Adrenal gland (tissue), 5 donors: Measurements from ENCODE around the gene ARHGAP18.
A peak's percentile ranks its signal among the peaks of the same experiment; 100 is the strongest.

Source experiments
- CTCF ChIP-seq, 6 experiments: fragments of 450-650 bp in 4 of 6; fragments of 200-600 bp in 2 of 6; sonication (generic) in 1 of 6; IDR thresholded peaks; 1 replicate in 5 of 6; 2 replicates in 1 of 6; pipeline versions ENCODE4 v1.5.1 to v1.8.0; 2016 to 2021; ENCODE audit warnings: antibody characterized with exemption in 6 of 6, mild to moderate bottlenecking in 2 of 6, moderate library complexity in 1 of 6
- POLR2A ChIP-seq, 2 donors: fragments of 450-650 bp; IDR thresholded peaks; one replicate each; pipeline ENCODE4 v1.6.1; 2017; ENCODE audit warnings: antibody characterized with exemption in 2 of 2, mild to moderate bottlenecking in 2 of 2, moderate library complexity in 1 of 2
- donor health status: DM: no; HTN: no; CAD: no.

GRCh38 chr6:129671442-129672340, 38.3 kb downstream of the ARHGAP18 start:
- TF ChIP-seq CTCF (IDR thresholded peaks at IDR 0.05) = peak in 5 of 6 experiments; percentile 14 to 50 (median 39)
- no peak for TF ChIP-seq POLR2A (IDR thresholded peaks at IDR 0.05)
